Keratinocyte (primary cell): ENCODE results near the gene RBM4B. TPM values are rescaled to one million over a fixed set of nuclear protein-coding genes. Genes with fewer than 3 reads are reported as not detected.

Experiments used
- DNase-seq: peaks from one replicate; pipeline ENCODE4 v3.0.0-alpha.2; 2011; ENCODE audit warnings: low read depth, missing footprints, low spot score
- FAIRE-seq: peaks from 2 replicates; lab custom pipeline; 2011; peaks lifted over from hg19 to GRCh38; lab: Jason Lieb, UNC
- H2AFZ ChIP-seq: 2 replicates; pipeline ENCODE4 v1.6.0; 2012; ENCODE audit warnings: low read length, control low read depth, inconsistent platforms; ENCODE audit not compliant: control insufficient read depth
- H3K27ac ChIP-seq: 2 replicates; pipeline ENCODE4 v1.5.1; 2011; ENCODE audit warnings: low read length; ENCODE audit not compliant: control insufficient read depth, insufficient read depth
- H3K27me3 ChIP-seq: 3 replicates; pipeline ENCODE4 v1.6.0; 2011; ENCODE audit warnings: low read length; ENCODE audit not compliant: control insufficient read depth, insufficient read depth; ENCODE audit errors: extremely low read depth
- H3K36me3 ChIP-seq, 2 experiments: 2 replicates in 1 of 2; 3 replicates in 1 of 2; pipeline ENCODE4 v1.5.1; 2011; ENCODE audit warnings: low read length in 2 of 2, mild to moderate bottlenecking in 1 of 2; ENCODE audit not compliant: control insufficient read depth in 2 of 2, insufficient read depth in 2 of 2; ENCODE audit errors: extremely low read depth in 1 of 2
- H3K4me1 ChIP-seq: 3 replicates; pipeline ENCODE4 v1.5.1; 2011; ENCODE audit warnings: low read length; ENCODE audit not compliant: control insufficient read depth, insufficient read depth; ENCODE audit errors: extremely low read depth
- H3K4me2 ChIP-seq: 3 replicates; pipeline ENCODE4 v1.6.0; 2011; ENCODE audit warnings: low read depth, low read length; ENCODE audit not compliant: control insufficient read depth, insufficient read depth; ENCODE audit errors: extremely low read depth
- H3K4me3 ChIP-seq, 3 experiments: fragments of 200-600 bp in 1 of 3; sonication (generic) in 1 of 3; 2 replicates in 2 of 3; 3 replicates in 1 of 3; pipeline ENCODE4 v1.5.1; 2011 to 2016; ENCODE audit warnings: low read length in 3 of 3, mild to moderate bottlenecking in 3 of 3, control low read depth in 2 of 3, inconsistent platforms in 1 of 3, low read depth in 1 of 3, mixed read lengths in 1 of 3, mixed run types in 1 of 3, moderate library complexity in 1 of 3; ENCODE audit not compliant: control insufficient read depth in 2 of 3, insufficient read depth in 2 of 3; ENCODE audit errors: extremely low read depth in 1 of 3
- H3K79me2 ChIP-seq: 2 replicates; pipeline ENCODE4 v1.6.0; 2012; ENCODE audit warnings: low read length; ENCODE audit not compliant: control insufficient read depth, insufficient read depth
- H3K9ac ChIP-seq: 3 replicates; pipeline ENCODE4 v1.6.0; 2011; ENCODE audit warnings: low read length; ENCODE audit not compliant: control insufficient read depth, insufficient read depth; ENCODE audit errors: extremely low read depth
- H3K9me1 ChIP-seq: 3 replicates; pipeline ENCODE4 v1.6.0; 2011; ENCODE audit warnings: low read length; ENCODE audit not compliant: control insufficient read depth, insufficient read depth; ENCODE audit errors: extremely low read depth
- H3K9me3 ChIP-seq: 2 replicates; pipeline ENCODE4 v1.5.1; 2012; ENCODE audit warnings: low read depth, low read length; ENCODE audit not compliant: control insufficient read depth
- H4K20me1 ChIP-seq: 3 replicates; pipeline ENCODE4 v1.6.0; 2011; ENCODE audit warnings: low read length; ENCODE audit not compliant: control insufficient read depth, insufficient read depth; ENCODE audit errors: extremely low read depth
- EZH2 ChIP-seq: IDR thresholded peaks from one replicate; pipeline ENCODE4 v1.6.1; 2012; ENCODE audit warnings: inconsistent platforms, mild to moderate bottlenecking, low read length, moderate library complexity
- dilution Hi-C: fragments of 300-500 bp; cut with MboI; formaldehyde crosslinking; loops from one replicate; pipeline ENCODE4 v1.7.0; 2020; ENCODE audit warnings: low sequenced_read_pairs; ENCODE audit not compliant: extremely low pct_ligation_motif_present
- polyA plus RNA-seq, 5 experiments: library from polyadenylated mRNA; depleted of rRNA in 3 of 5; stranded (reverse) in 3 of 5; stranded (forward) in 1 of 5; unstranded in 1 of 5; fragments of >200 nt; gene quantifications; 1 replicate in 1 of 5; 2 replicates in 3 of 5; 3 replicates in 1 of 5; pipeline versions ENCODE4 v1.2.1 to v1.2.3, GENCODE V29; 2011 to 2012; ENCODE audit warnings: missing spikeins in 2 of 5, low read depth in 1 of 5, low replicate concordance in 1 of 5
- TF ChIP-seq, protein P1 (sequence below), 3 experiments: IDR thresholded peaks in 1 of 3; conservative IDR thresholded peaks in 1 of 3; optimal IDR thresholded peaks in 1 of 3; 2 replicates in 2 of 3; 3 replicates in 1 of 3; pipeline versions ENCODE3 to v1.5.1; 2011; ENCODE audit warnings: low read length in 3 of 3, mild to moderate bottlenecking in 3 of 3, moderate library complexity in 2 of 3, control low read depth in 1 of 3, inconsistent platforms in 1 of 3; ENCODE audit not compliant: insufficient read depth in 2 of 3; ENCODE audit errors: extremely low read depth in 1 of 3

RBM4B gene
- polyA plus RNA-seq, 1 donor (not counting 4 experiments of a cell fraction or from before 2014, with no cell fraction given), result 20.9 TPM

DNA sequence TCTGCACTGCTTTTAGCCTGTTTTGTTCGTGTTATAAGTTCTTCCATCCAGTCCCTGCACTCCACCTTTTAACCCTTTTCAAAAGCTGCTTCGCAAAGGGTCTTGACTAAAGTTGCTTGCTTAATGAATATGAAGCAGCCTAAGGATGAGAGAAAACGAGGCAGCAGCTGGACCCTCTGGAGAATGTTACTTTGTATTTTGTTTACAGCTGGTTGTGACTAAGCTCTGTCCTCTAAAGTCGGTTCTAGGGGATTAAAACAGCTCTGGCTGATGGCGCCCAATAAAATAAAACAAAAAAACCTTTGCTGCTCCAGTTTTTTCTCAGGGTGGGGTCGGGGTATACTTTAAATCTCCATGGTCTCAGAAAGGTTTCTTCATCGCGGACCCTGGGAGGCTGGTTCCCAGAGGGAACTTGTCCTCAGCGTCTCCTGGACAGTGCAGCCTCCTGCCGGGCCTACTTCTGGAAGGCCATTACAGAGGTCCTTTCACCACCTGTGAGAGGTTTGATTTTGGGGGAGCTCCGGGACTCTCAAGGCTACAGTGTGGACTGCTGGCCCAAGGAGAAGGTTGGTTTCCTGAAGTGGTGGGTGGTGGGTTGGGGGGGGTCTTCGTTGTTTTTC, 40.0 kb downstream of the RBM4B start:
- peaks cover 3% of the 10 kb centered on the region for H3K9me1 ChIP-seq
- H3K9ac ChIP-seq, result peak overlapping the region; percentile 97
- no peak for FAIRE-seq
- dilution Hi-C loops, result no loop called here
- H3K36me3 ChIP-seq, result peaks cover 13 to 27% of the 10 kb centered on the region in 2 experiments
- peak overlapping the region in 1 of 3 experiments; percentile 50 for H3K4me3 ChIP-seq
- peak overlapping the region; percentile 36 for H3K27ac ChIP-seq
- peaks cover 31% of the 10 kb centered on the region for H4K20me1 ChIP-seq
- H3K9me3 ChIP-seq, result no peaks in the 10 kb centered on the region
- peak overlapping the region; percentile 72 for H3K4me2 ChIP-seq
- H3K4me1 ChIP-seq, result peaks cover 49% of the 10 kb centered on the region
- no peak overlapping the region for H2AFZ ChIP-seq
- peaks cover 90% of the 10 kb centered on the region for H3K79me2 ChIP-seq
- no peak for TF ChIP-seq EZH2
- TF ChIP-seq, protein P1, sequence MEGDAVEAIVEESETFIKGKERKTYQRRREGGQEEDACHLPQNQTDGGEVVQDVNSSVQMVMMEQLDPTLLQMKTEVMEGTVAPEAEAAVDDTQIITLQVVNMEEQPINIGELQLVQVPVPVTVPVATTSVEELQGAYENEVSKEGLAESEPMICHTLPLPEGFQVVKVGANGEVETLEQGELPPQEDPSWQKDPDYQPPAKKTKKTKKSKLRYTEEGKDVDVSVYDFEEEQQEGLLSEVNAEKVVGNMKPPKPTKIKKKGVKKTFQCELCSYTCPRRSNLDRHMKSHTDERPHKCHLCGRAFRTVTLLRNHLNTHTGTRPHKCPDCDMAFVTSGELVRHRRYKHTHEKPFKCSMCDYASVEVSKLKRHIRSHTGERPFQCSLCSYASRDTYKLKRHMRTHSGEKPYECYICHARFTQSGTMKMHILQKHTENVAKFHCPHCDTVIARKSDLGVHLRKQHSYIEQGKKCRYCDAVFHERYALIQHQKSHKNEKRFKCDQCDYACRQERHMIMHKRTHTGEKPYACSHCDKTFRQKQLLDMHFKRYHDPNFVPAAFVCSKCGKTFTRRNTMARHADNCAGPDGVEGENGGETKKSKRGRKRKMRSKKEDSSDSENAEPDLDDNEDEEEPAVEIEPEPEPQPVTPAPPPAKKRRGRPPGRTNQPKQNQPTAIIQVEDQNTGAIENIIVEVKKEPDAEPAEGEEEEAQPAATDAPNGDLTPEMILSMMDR (optimal IDR thresholded peaks at IDR 0.05 in 1 of 3, IDR thresholded peaks at IDR 0.05 in 1 of 3, conservative IDR thresholded peaks at IDR 0.05 in 1 of 3; ENCODE audit: extremely low read depth in 1 of 3, insufficient read depth in 2 of 3, low read length in 3 of 3), result no peak
- no peaks in the 10 kb centered on the region for H3K27me3 ChIP-seq
- no peak for DNase-seq

DNA sequence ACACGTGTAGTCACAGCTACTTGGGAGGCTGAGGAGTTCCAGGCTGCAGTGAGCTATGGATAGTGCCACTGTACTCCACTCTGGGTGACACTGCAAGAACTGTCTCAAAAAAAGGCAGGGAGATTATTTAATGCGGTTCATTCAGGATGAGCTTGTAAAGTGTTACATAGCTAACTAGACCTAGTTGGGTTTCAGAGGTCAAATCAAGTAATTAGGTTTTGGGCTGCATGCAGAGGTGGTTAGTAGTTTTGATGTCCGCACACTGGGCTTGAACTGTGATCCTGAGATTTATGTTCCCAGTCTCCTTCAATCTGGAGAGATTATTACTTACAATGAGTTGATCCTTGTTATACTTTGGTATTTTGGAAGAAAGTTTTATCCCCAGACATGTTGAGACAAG, 41.3 kb downstream of the RBM4B start:
- peaks cover 13 to 22% of the 10 kb centered on the region in 2 experiments for H3K36me3 ChIP-seq

More for the DNA sequence above, 41.3 kb downstream of the RBM4B start:
- TF ChIP-seq EZH2, result no peak
- TF ChIP-seq, protein P1 (optimal IDR thresholded peaks at IDR 0.05 in 1 of 3, IDR thresholded peaks at IDR 0.05 in 1 of 3, conservative IDR thresholded peaks at IDR 0.05 in 1 of 3; ENCODE audit: extremely low read depth in 1 of 3, insufficient read depth in 2 of 3, low read length in 3 of 3), result no peak
- peaks cover 36% of the 10 kb centered on the region for H3K4me1 ChIP-seq
- H2AFZ ChIP-seq, result no peak overlapping the region
- H3K27ac ChIP-seq, result no peak overlapping the region
- no peak overlapping the region for H3K9ac ChIP-seq
- no peaks in the 10 kb centered on the region for H3K9me3 ChIP-seq
- no peak for FAIRE-seq
- H3K4me2 ChIP-seq, result no peak overlapping the region
- H3K4me3 ChIP-seq, result no peak overlapping the region
- peaks cover 21% of the 10 kb centered on the region for H4K20me1 ChIP-seq
- peaks cover 3% of the 10 kb centered on the region for H3K9me1 ChIP-seq
- no peaks in the 10 kb centered on the region for H3K27me3 ChIP-seq
- no peak for DNase-seq
- H3K79me2 ChIP-seq, result peaks cover 90% of the 10 kb centered on the region
- dilution Hi-C loops, result no loop called here
